Endothelial cell (in vitro differentiated cells): ENCODE measurements around the gene PDILT. TPM values are rescaled to one million over a fixed set of nuclear protein-coding genes. Genes with fewer than 3 reads are reported as not detected.

ENCODE experiments used
- DNase-seq: peaks from one replicate; pipeline ENCODE4 v3.0.0; 2021; ENCODE audit warnings: low spot score
- H3K27ac Mint-ChIP-seq: one replicate; pipeline ENCODE4 v1.8.0; 2021; ENCODE audit warnings: mixed read lengths, inconsistent platforms; ENCODE audit not compliant: unreplicated experiment
- H3K27me3 Mint-ChIP-seq: one replicate; pipeline ENCODE4 v1.8.0; 2021; ENCODE audit warnings: mild to moderate bottlenecking, moderate library complexity, mixed read lengths, inconsistent platforms; ENCODE audit not compliant: unreplicated experiment
- H3K36me3 Mint-ChIP-seq: one replicate; pipeline ENCODE4 v1.8.0; 2021; ENCODE audit warnings: mild to moderate bottlenecking, low read depth, mixed read lengths, inconsistent platforms; ENCODE audit not compliant: unreplicated experiment
- H3K4me1 Mint-ChIP-seq: one replicate; pipeline ENCODE4 v1.8.0; 2021; ENCODE audit warnings: mild to moderate bottlenecking, mixed read lengths, inconsistent platforms; ENCODE audit not compliant: unreplicated experiment
- H3K4me3 Mint-ChIP-seq: one replicate; pipeline ENCODE4 v1.8.0; 2021; ENCODE audit warnings: mild to moderate bottlenecking, mixed read lengths, inconsistent platforms; ENCODE audit not compliant: unreplicated experiment
- H3K9me3 Mint-ChIP-seq: one replicate; pipeline ENCODE4 v1.8.0; 2021; ENCODE audit warnings: mixed read lengths, inconsistent platforms; ENCODE audit not compliant: unreplicated experiment
- CTCF ChIP-seq: fragments of 200-600 bp; sonication (generic); IDR thresholded peaks from one replicate; pipeline ENCODE4 v1.5.0; 2021; ENCODE audit warnings: antibody characterized with exemption; ENCODE audit not compliant: unreplicated experiment
- total RNA-seq: library from RNA; stranded (reverse); fragmentation: NEBNext Ultra II Directional; extraction: Animal tissue kit (Norgen Biotek cat#: 25700); gene quantifications from one replicate; pipeline ENCODE4 v1.2.1, GENCODE V29; 2021; ENCODE audit not compliant: unreplicated experiment

The PDILT gene
- total RNA-seq, 1 donor from 2014 or later: not detected

DNA sequence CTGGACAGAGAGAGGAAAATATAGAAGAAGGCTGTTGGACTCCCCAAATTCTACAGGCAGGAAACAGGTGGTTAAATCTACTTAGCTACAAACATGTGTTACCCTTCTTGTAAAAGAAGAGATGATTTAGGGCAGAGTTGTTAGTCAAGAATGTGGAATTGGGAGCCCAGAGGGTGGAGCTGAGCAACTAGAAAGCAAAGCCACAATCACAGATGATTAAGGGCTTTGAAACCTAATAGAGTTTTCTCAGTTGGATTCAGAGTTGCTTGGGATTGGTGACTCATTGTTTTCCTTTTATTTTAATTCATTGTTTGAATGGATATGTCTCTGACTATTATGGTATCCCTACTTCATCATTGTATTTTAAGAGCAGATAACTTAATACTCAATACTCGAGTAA lies 11.0 kb upstream of the PDILT start:
- no peaks in the 10 kb centered on the region for H3K36me3 Mint-ChIP-seq
- no peak for TF ChIP-seq CTCF
- no peaks in the 10 kb centered on the region for H3K4me1 Mint-ChIP-seq
- no peak overlapping the region for H3K4me3 Mint-ChIP-seq
- no peaks in the 10 kb centered on the region for H3K9me3 Mint-ChIP-seq
- no peak overlapping the region for H3K27ac Mint-ChIP-seq
- no peak for DNase-seq
- H3K27me3 Mint-ChIP-seq: no peaks in the 10 kb centered on the region

DNA sequence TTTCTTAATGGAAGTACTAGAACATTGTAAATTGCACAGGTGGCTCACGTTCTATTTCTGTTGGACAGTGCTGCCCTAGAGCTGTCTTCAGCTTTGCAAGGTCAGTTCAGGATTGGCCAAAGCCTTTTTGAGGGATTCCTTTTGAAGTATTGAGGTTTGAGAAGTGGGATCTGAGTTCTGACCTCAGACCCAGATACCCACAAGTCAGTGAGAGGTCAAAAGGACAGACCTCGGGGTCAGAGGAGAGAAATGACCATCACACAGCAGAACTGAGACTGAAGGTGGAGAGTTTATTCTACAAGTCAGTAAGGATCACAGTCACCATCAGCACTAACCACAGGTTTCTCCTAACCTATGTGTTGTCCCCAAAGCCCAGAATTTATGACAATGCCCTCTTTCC lies 6.5 kb upstream of the PDILT start:
- no peaks in the 10 kb centered on the region for H3K27me3 Mint-ChIP-seq
- H3K9me3 Mint-ChIP-seq: no peaks in the 10 kb centered on the region
- H3K27ac Mint-ChIP-seq: no peak overlapping the region
- TF ChIP-seq CTCF: no peak
- no peak for DNase-seq
- H3K36me3 Mint-ChIP-seq: no peaks in the 10 kb centered on the region
- H3K4me1 Mint-ChIP-seq: peaks cover 2% of the 10 kb centered on the region
- no peak overlapping the region for H3K4me3 Mint-ChIP-seq

DNA sequence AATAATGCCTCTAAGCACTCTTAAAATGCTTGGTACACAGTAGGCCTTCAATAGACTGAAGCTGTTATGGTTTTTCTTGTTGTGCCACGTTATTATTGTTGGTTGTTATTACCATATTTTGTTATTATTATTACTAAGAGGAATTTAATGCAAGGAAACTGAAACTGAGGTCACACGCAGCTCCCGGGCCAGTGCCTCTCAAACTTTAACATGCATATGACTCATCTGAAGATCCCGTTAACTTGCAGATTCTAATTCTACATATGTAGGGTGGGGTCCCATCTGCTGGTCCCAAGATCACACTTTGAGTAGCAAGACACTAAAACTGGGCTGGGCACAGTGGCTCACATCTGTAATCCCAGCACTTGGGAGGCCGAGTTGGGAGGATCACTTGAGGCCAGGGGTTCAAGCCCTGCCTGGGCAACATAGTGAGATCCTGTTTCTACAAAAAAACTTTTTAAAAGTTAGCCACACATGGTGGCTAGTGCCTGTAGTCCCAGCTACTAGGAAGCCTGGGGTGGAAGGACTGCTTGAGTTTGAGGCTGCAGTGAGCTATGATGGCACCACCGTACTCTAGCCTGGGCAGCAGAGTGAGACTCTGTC lies 5.7 kb upstream of the PDILT start:
- no peak for TF ChIP-seq CTCF
- Mint-ChIP-seq H3K27me3 (no peaks in the 10 kb centered on the region), H3K4me3 (no peak overlapping the region), H3K9me3 (no peaks in the 10 kb centered on the region), H3K27ac (no peak overlapping the region), H3K4me1 (peaks cover 2% of the 10 kb centered on the region), H3K36me3 (no peaks in the 10 kb centered on the region)
- DNase-seq: no peak

DNA sequence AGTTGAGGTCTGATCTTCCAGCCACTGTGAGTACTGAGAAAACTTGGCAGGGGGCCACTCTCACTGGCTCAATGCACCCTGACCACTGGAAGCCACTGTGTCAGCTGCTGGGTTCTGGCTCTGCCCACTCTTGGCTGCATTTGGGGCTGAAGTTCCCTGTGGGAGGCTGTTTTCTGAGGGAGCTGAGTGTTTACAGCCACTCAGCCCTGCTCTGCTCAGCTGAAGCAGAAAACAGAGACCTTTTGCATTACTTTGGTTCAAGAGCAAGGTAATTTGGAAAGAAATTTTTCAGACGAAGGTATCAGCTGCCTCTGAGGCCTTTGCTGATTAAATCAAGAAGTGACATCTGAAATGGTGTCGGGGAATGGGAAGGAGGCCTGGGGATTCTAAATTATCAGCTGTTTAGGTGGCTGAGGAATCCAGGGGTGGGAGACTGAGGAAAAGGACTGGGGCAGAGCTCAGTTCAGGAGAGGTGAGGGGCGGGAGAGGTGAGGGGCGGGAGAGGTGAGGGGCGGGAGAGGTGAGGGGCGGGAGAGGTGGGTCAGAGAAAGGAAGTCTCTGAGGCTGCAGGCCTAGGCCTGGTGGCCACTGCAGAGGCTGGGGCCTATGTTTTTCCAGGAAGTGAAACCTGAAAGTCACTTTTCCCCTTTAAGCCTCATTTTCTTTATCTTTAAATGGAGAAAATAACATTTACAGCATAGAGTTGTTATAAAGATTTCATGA lies 5.0 kb upstream of the PDILT start, which contains the start of gene ACSM5:
Gene ACSM5 (plus strand): TSS at position 137 of the 723 bp plus-strand sequence. CDS start 1,951 bp downstream, outside the sequence.
- Mint-ChIP-seq H3K27me3 (no peaks in the 10 kb centered on the region), H3K4me1 (peaks cover 2% of the 10 kb centered on the region), H3K4me3 (no peak within 1 kb of the TSS), H3K9me3 (no peaks in the 10 kb centered on the region), H3K27ac (no peak within 1 kb of the TSS), H3K36me3 (no peaks in the 10 kb centered on the region)
- no peak for DNase-seq
- TF ChIP-seq CTCF: no peak

GRCh38 chr16:20402651-20403050 lies 1.9 kb downstream of the PDILT start:
- Mint-ChIP-seq H3K4me3 (no peak overlapping the region), H3K27me3 (no peaks in the 10 kb centered on the region), H3K27ac (no peak overlapping the region), H3K9me3 (no peaks in the 10 kb centered on the region), H3K36me3 (no peaks in the 10 kb centered on the region), H3K4me1 (peaks cover 2% of the 10 kb centered on the region)
- no peak for DNase-seq
- no peak for TF ChIP-seq CTCF
